B cell (primary cell): ENCODE results near the gene SCARB1.

Source experiments
- EZH2 ChIP-seq: IDR thresholded peaks from 2 replicates; pipeline ENCODE4 v1.6.1; 2012; ENCODE audit warnings: borderline replicate concordance, low read depth, mild to moderate bottlenecking, moderate library complexity, low read length; ENCODE audit not compliant: insufficient read depth, poor library complexity, severe bottlenecking
- TF ChIP-seq, protein P1 (sequence below): fragments of 200-600 bp; IDR thresholded peaks from one replicate; pipeline ENCODE4 v1.8.0; 2022; ENCODE audit warnings: antibody characterized with exemption, mild to moderate bottlenecking

DNA sequence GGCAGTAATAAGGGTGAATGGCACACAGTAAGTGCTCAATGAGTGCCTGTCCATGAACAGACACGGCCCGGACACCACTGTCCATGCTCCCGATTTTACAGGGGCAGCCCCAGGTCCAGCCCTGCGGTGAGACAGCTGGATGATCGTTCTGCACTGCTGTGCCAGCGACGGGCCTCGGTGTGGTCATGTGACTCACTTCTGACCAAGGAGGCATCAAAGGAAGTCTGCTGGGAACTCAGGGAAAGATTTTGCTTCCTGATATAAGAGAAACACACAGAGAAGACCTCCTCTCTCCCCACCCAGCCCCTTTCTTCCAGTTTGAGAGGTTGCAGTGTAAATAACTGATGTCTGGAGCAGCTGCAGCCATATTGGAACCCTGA lies 126.6 kb downstream of the SCARB1 start:
- no peak for TF ChIP-seq EZH2
- TF ChIP-seq, protein P1, sequence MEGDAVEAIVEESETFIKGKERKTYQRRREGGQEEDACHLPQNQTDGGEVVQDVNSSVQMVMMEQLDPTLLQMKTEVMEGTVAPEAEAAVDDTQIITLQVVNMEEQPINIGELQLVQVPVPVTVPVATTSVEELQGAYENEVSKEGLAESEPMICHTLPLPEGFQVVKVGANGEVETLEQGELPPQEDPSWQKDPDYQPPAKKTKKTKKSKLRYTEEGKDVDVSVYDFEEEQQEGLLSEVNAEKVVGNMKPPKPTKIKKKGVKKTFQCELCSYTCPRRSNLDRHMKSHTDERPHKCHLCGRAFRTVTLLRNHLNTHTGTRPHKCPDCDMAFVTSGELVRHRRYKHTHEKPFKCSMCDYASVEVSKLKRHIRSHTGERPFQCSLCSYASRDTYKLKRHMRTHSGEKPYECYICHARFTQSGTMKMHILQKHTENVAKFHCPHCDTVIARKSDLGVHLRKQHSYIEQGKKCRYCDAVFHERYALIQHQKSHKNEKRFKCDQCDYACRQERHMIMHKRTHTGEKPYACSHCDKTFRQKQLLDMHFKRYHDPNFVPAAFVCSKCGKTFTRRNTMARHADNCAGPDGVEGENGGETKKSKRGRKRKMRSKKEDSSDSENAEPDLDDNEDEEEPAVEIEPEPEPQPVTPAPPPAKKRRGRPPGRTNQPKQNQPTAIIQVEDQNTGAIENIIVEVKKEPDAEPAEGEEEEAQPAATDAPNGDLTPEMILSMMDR: no peak
